Measurements from ENCODE around the gene ST8SIA1. TPM values are rescaled to one million over a fixed set of nuclear protein-coding genes. Genes with fewer than 3 reads are reported as not detected.
A peak's percentile ranks its signal among the peaks of the same experiment; 100 is the strongest.
"Not testable (repeated sequence)": the region's sequence is repeated elsewhere in the genome, so short reads cannot be mapped to it uniquely, and the experiment has no call there.

The ST8SIA1 gene
- polyA plus RNA-seq, 1 donor from 2014 or later = not detected

DNA sequence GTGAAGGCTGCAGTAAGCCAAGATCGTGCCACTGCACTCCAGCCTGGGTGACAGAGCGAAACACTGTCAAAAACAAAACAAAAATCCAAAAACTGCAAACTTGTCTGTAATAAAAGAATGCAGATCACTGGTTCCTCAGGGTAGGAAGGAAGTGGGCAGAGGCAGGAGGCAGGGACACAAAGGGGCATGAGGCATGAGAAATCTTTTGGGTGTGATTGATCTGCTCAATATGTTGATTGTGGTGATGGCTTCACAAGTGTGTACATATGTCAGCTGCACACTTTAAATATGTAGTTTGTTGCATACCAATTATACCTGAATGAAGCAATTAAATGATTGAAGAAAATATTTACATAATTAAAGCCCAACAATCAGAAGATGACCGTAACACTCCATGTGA lies 170.9 kb downstream of the ST8SIA1 start:
- Mint-ChIP-seq H3K4me1 (peaks cover 9 to 24% (median 18%) of the 10 kb centered on the region in 3 donors), H3K36me3 (no peaks in the 10 kb centered on the region), H3K27ac (peak overlapping the region in 2 of 3 donors; percentile 52 to 84), H3K27me3 (no peaks in the 10 kb centered on the region), H3K4me3 (no peak overlapping the region), H3K9me3 (peaks cover 0 to 9% (median 0%) of the 10 kb centered on the region in 3 donors)

- Mint-ChIP-seq H3K4me1 (peaks cover 8 to 24% (median 18%) of the 10 kb centered on the region in 3 donors), H3K9me3 (peaks cover 0 to 9% (median 0%) of the 10 kb centered on the region in 3 donors), H3K36me3 (no peaks in the 10 kb centered on the region), H3K27me3 (no peaks in the 10 kb centered on the region), H3K4me3 (peak overlapping the region in 1 of 4 donors; percentile 29), H3K27ac (no peak overlapping the region)
Measured at GRCh38 chr12:22160396-22161003, 174.0 kb downstream of the ST8SIA1 start.

DNA sequence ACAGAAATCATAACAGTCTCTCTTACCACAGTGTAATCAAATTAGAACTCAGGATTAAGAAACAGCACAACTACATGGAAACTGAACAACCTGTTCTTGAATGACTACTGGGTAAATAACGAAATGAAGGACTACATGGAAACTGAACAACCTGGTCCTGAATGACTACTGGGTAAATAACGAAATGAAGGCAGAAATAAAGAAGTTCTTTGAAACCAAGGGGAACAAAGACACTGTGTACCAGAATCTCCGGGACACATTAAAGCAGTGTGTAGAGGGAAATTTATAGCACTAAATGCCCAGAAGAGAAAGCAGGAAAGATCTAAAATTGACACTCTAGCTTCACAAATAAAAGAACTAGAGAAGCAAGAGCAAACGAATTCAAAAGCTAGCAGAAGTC lies 185.2 kb downstream of the ST8SIA1 start:
- not testable (repeated sequence) for H3K9me3 Mint-ChIP-seq, H3K4me1 Mint-ChIP-seq, H3K4me3 Mint-ChIP-seq, H3K27me3 Mint-ChIP-seq, H3K36me3 Mint-ChIP-seq, H3K27ac Mint-ChIP-seq

GRCh38 chr12:22146686-22147085 lies 187.8 kb downstream of the ST8SIA1 start:
- H3K4me1 Mint-ChIP-seq, H3K9me3 Mint-ChIP-seq, H3K36me3 Mint-ChIP-seq, H3K27me3 Mint-ChIP-seq: not testable (repeated sequence)
- Mint-ChIP-seq H3K4me3 (peak overlapping the region in 2 of 4 donors; percentile 33 to 75), H3K27ac (peak overlapping the region in 1 of 3 donors; percentile 70)

Other genes starting within 250 kb of the ST8SIA1 start
- gene C2CD5, start 209.8 kb upstream of the ST8SIA1 start, polyA plus RNA-seq = 17.8 TPM

Measured in IgD-negative memory B cell (primary cell).